Common myeloid progenitor, CD34-positive (primary cell): ENCODE data around the gene C5orf15.
"Not testable (repeated sequence)": the region's sequence is repeated elsewhere in the genome, so short reads cannot be mapped to it uniquely, and the experiment has no call there.

Experiments used
- CTCF ChIA-PET: fragments of 350-600 bp; sonication (Branson Sonifier 250); formaldehyde crosslinking; loops from one replicate; lab custom pipeline; 2021; ENCODE audit warnings: antibody characterized with exemption; lab: Charles Lee
- POLR2A ChIA-PET: fragments of 350-600 bp; sonication (Branson Sonifier 250); formaldehyde crosslinking; loops from one replicate; lab custom pipeline; 2021; ENCODE audit warnings: antibody characterized with exemption; lab: Charles Lee
- DNase-seq, 3 donors: peaks; one replicate each; pipeline versions ENCODE4 v3.0.0 to v3.0.0-alpha.2; 2013
- H3K27ac ChIP-seq, 2 experiments: 1 replicate in 1 of 2; 2 replicates in 1 of 2; pipeline ENCODE4 v1.7.0; 2013; ENCODE audit warnings: inconsistent platforms in 2 of 2, low read length in 2 of 2, mild to moderate bottlenecking in 2 of 2, low read depth in 1 of 2, moderate library complexity in 1 of 2; ENCODE audit not compliant: severe bottlenecking in 2 of 2, insufficient read depth in 1 of 2, poor library complexity in 1 of 2
- H3K27me3 ChIP-seq, 5 experiments: replicated peaks in 2 of 5; 1 replicate in 3 of 5; 2 replicates in 2 of 5; pipeline versions ENCODE4 v1.6.1 to v1.7.0; 2013; ENCODE audit warnings: low read length in 4 of 5, mild to moderate bottlenecking in 2 of 5, moderate library complexity in 2 of 5, inconsistent platforms in 1 of 5; ENCODE audit not compliant: insufficient read depth in 5 of 5, control insufficient read depth in 4 of 5
- H3K36me3 ChIP-seq, 4 experiments: 1 replicate in 2 of 4; 2 replicates in 2 of 4; pipeline versions ENCODE4 v1.6.1 to v1.7.0; 2013; ENCODE audit warnings: low read length in 3 of 4, control low read depth in 1 of 4, mild to moderate bottlenecking in 1 of 4; ENCODE audit not compliant: control insufficient read depth in 4 of 4, insufficient read depth in 4 of 4
- H3K4me1 ChIP-seq, 4 experiments: 1 replicate in 3 of 4; 2 replicates in 1 of 4; pipeline versions ENCODE4 v1.6.1 to v1.7.1; 2013; ENCODE audit warnings: low read length in 3 of 4, mild to moderate bottlenecking in 3 of 4, control low read depth in 1 of 4, inconsistent platforms in 1 of 4, moderate library complexity in 1 of 4; ENCODE audit not compliant: control insufficient read depth in 4 of 4, insufficient read depth in 4 of 4; ENCODE audit errors: control extremely low read depth in 1 of 4
- H3K4me3 ChIP-seq, 7 experiments: 1 replicate in 4 of 7; 2 replicates in 3 of 7; pipeline versions ENCODE4 v1.5.1 to v1.7.0; 2013; ENCODE audit warnings: mild to moderate bottlenecking in 7 of 7, low read length in 6 of 7, moderate library complexity in 6 of 7, inconsistent platforms in 2 of 7, low read depth in 2 of 7, control low read depth in 1 of 7; ENCODE audit not compliant: insufficient read depth in 4 of 7, control insufficient read depth in 1 of 7; ENCODE audit errors: extremely low read depth in 1 of 7
- H3K9me3 ChIP-seq, 5 experiments: 1 replicate in 4 of 5; 2 replicates in 1 of 5; pipeline versions ENCODE4 v1.6.1 to v1.7.1; 2013; ENCODE audit warnings: low read length in 4 of 5, mild to moderate bottlenecking in 2 of 5, inconsistent platforms in 1 of 5, low read depth in 1 of 5, moderate library complexity in 1 of 5; ENCODE audit not compliant: control insufficient read depth in 4 of 5, insufficient read depth in 2 of 5; ENCODE audit errors: control extremely low read depth in 1 of 5
- WGBS: methylation state at CpG from one replicate; pipeline ENCODE4 v1.1.5; 2013; ENCODE audit not compliant: insufficient coverage; 5-methylcytosine and 5-hydroxymethylcytosine counted together

The C5orf15 gene

GRCh38 chr5:133977161-133977787, 8.8 kb upstream of the C5orf15 start:
- H3K36me3 ChIP-seq = peaks cover 16 to 75% (median 48%) of the 10 kb centered on the region in 4 experiments
- no peak overlapping the region for H3K27ac ChIP-seq
- no peak for DNase-seq
- ChIA-PET CTCF (interaction anchor here (1.3 to 13.3 kb wide), 5 partner anchors 7 to 553 kb away, joined by 4 to 172 read pairs (median 7); no protein-coding TSS in a partner anchor), POLR2A (interaction anchor here (0.6 kb wide), 1 partner anchor 17 kb away, joined by 4 read pairs; no protein-coding TSS in a partner anchor)
- peaks cover 0 to 5% (median 2%) of the 10 kb centered on the region in 4 experiments for H3K4me1 ChIP-seq
- no peak overlapping the region for H3K4me3 ChIP-seq
- H3K9me3 ChIP-seq = no peaks in the 10 kb centered on the region
- H3K27me3 ChIP-seq = no peaks in the 10 kb centered on the region
- 97% methylated on average over 5 of the region's 5 CpGs for WGBS

- H3K9me3 ChIP-seq, CTCF ChIA-PET, DNase-seq, H3K4me3 ChIP-seq, H3K4me1 ChIP-seq, H3K27me3 ChIP-seq, H3K27ac ChIP-seq: not testable (repeated sequence)
- POLR2A ChIA-PET = interaction anchor here (0.6 kb wide), 1 partner anchor 29 kb away, joined by 3 read pairs; the partner anchor contains the start of gene VDAC1
- H3K36me3 ChIP-seq = peaks cover 17 to 75% (median 45%) of the 10 kb centered on the region in 4 experiments
- WGBS = 98% methylated on average over 16 of the region's 16 CpGs
Measured at GRCh38 chr5:133975546-133975945, 7.1 kb upstream of the C5orf15 start.

GRCh38 chr5:133974142-133974541, 5.7 kb upstream of the C5orf15 start:
- CTCF ChIA-PET = interaction anchor here (0.9 kb wide), 1 partner anchor 29 kb away, joined by 3 read pairs; no protein-coding TSS in a partner anchor
- H3K27me3 ChIP-seq = no peaks in the 10 kb centered on the region
- H3K9me3 ChIP-seq = no peaks in the 10 kb centered on the region
- no peak for DNase-seq
- POLR2A ChIA-PET = no interaction called here
- WGBS = 98% methylated on average over 6 of the region's 6 CpGs
- peaks cover 17 to 70% (median 43%) of the 10 kb centered on the region in 4 experiments for H3K36me3 ChIP-seq
- H3K4me3 ChIP-seq = no peak overlapping the region
- H3K27ac ChIP-seq = no peak overlapping the region
- peaks cover 0 to 12% (median 8%) of the 10 kb centered on the region in 4 experiments for H3K4me1 ChIP-seq

DNA sequence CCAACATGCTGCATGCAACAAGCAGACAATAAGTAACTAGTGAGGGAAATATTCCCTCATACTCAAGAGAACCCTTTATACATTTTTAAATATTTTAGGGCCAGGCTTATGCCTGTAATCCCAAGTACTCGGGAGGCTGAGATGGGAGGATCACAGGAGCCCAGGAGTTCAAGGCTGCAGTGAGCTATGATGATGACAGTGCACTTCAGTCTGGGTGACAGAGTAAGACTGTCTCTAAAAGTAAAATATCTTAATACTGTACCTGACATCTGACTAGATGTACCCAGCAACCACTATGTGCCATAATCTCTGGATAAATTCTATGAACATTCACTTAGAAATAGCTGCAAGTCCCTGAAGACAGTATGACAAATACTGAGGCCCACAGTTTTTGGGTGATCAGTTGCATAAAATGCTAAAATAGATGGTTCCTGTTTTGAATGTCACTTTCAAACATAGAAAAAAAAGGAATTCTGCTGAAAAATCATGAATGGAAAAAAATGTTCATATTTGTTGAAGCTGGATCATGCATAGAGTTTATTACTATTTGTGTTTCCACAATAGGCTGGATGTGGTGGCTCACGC, 2.0 kb upstream of the C5orf15 start:
- Histone ChIP-seq H3K4me1 (peaks cover 0 to 18% (median 17%) of the 10 kb centered on the region in 4 experiments), H3K27me3 (no peaks in the 10 kb centered on the region), H3K36me3 (peaks cover 10 to 38% (median 25%) of the 10 kb centered on the region in 4 experiments), H3K9me3 (no peaks in the 10 kb centered on the region), H3K4me3 (no peak overlapping the region), H3K27ac (no peak overlapping the region)
- DNase-seq = no peak
- POLR2A ChIA-PET = interaction anchor here (0.6 kb wide), 1 partner anchor 185 kb away, joined by 3 read pairs; no protein-coding TSS in a partner anchor
- no CpG with 5 or more reads among the region's 2 CpGs for WGBS
- CTCF ChIA-PET = interaction anchor here (0.6 to 3.4 kb wide), 7 partner anchors 9 to 570 kb away, joined by 3 to 29 read pairs (median 3); no protein-coding TSS in a partner anchor

- Histone ChIP-seq H3K27me3 (no peaks in the 10 kb centered on the region), H3K9me3 (no peaks in the 10 kb centered on the region), H3K27ac (peak overlapping the region in 1 of 2 experiments; percentile 94), H3K36me3 (peaks cover 10 to 33% (median 22%) of the 10 kb centered on the region in 4 experiments), H3K4me3 (peak overlapping the region in 3 of 7 experiments; percentile 6 to 99 (median 98)), H3K4me1 (peaks cover 0 to 18% (median 17%) of the 10 kb centered on the region in 4 experiments)
- no peak for DNase-seq
- POLR2A ChIA-PET = interaction anchor here (0.6 kb wide), 1 partner anchor 186 kb away, joined by 3 read pairs; no protein-coding TSS in a partner anchor
- WGBS = 94% methylated on average over 7 of the region's 7 CpGs
- CTCF ChIA-PET = interaction anchor here (0.9 to 3.4 kb wide), 7 partner anchors 10 to 547 kb away, joined by 3 to 29 read pairs (median 3); no protein-coding TSS in a partner anchor
Measured at GRCh38 chr5:133969654-133970324, 1.4 kb upstream of the C5orf15 start.

DNA sequence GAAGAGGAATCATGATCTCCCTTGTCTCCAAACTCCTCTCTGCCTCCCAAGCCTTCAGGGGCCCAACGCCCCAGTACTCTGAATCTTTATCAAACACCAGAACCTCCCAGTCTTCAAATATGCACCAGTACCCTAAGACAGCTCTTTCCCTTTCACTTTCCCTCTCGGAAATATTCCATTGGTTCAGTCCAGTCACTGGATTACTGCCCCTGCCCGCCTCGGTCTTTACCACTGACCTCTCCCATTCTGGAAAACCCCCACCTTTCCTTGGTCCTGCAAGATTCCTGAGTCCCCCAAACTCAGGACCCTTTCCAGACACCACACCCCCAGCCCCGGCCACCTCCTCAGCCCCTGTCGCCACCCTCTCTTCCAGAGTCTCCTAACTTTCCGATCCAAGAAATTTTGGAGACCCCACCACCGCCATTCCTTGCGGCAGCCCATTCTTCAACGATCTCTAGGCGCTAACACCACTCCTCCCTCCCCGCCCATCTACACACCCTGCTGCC, 674 bp downstream of the C5orf15 start:
- WGBS = 7% methylated on average over 9 of the region's 12 CpGs
- Histone ChIP-seq H3K36me3 (peaks cover 5 to 13% (median 9%) of the 10 kb centered on the region in 4 experiments), H3K4me3 (peak overlapping the region; percentile 81 to 99 (median 91)), H3K27ac (peak overlapping the region; percentile 85 to 94), H3K9me3 (peaks cover 0 to 1% (median 0%) of the 10 kb centered on the region in 5 experiments), H3K27me3 (no peaks in the 10 kb centered on the region), H3K4me1 (peaks cover 0 to 20% (median 17%) of the 10 kb centered on the region in 4 experiments)
- ChIA-PET CTCF (no interaction called here), POLR2A (no interaction called here)
- DNase-seq = peak in 2 of 3 donors; percentile 40 to 52
